Measurements from ENCODE around the gene LTB. TPM values are rescaled to one million over a fixed set of nuclear protein-coding genes. Genes with fewer than 3 reads are reported as not detected.
"Not testable (repeated sequence)": the region's sequence is repeated elsewhere in the genome, so short reads cannot be mapped to it uniquely, and the experiment has no call there.

Gene LTB
- total and polyA plus RNA-seq, 2 donors (not counting 3 experiments of a cell fraction or from before 2014, with no cell fraction given), result 1.2 to 2.1 TPM

- dilution Hi-C loops (cut with MboI; ENCODE audit: extremely low pct_ligation_motif_present, low sequenced_read_pairs) (no loop called here), intact Hi-C loops (cut with micrococcal nuclease) (no loop called here)
- no peaks in the 10 kb centered on the region for H3K9me1 ChIP-seq (replicated peaks; ENCODE audit: control insufficient read depth, extremely low read depth, insufficient read depth, low read length)
- no peak for TF ChIP-seq FOS (IDR thresholded peaks at IDR 0.05; ENCODE audit: borderline replicate concordance, insufficient read depth, low read length)
- no peak for TF ChIP-seq JUN (IDR thresholded peaks at IDR 0.05; ENCODE audit: borderline replicate concordance, insufficient read depth, insufficient read length, low read depth)
- no peak for TF ChIP-seq MAX (IDR thresholded peaks at IDR 0.05; ENCODE audit: insufficient read depth, insufficient read length)
- TF ChIP-seq POLR2AphosphoS5 (IDR thresholded peaks at IDR 0.05; ENCODE audit: insufficient read depth, low read depth, low read length), result no peak
- no peak for TF ChIP-seq EZH2 (IDR thresholded peaks at IDR 0.05; ENCODE audit: borderline replicate concordance, low read depth, low read length, severe bottlenecking)
- TF ChIP-seq POLR2A (IDR thresholded peaks at IDR 0.05; ENCODE audit: low read depth, low read length), result no peak
- no peak for TF ChIP-seq MYC (IDR thresholded peaks at IDR 0.05; ENCODE audit: low read depth, low read length)
- TF ChIP-seq GATA2 (IDR thresholded peaks at IDR 0.05; ENCODE audit: insufficient read depth, insufficient read length, low read depth, low read length), result no peak
- no peak for TF ChIP-seq CTCF (IDR thresholded peaks at IDR 0.05; ENCODE audit: extremely low read depth in 1 of 2, insufficient read depth in 1 of 2, low read depth in 1 of 2, low read length in 2 of 2)
- DNase-seq (ENCODE audit: low read depth, low spot score) (no peak), FAIRE-seq (no peak)
- H4K20me1 ChIP-seq (replicated peaks; ENCODE audit: control insufficient read depth, extremely low read depth, insufficient read depth, low read length), result no peaks in the 10 kb centered on the region
- no peaks in the 10 kb centered on the region for H3K36me3 ChIP-seq (ENCODE audit: control insufficient read depth in 2 of 2, extremely low read depth in 1 of 2, insufficient read depth in 2 of 2, low read length in 2 of 2)
- BruUV-seq (replicated peaks), result no TSS peak
- no peaks in the 10 kb centered on the region for H3K27me3 ChIP-seq (ENCODE audit: control insufficient read depth in 2 of 2, insufficient read depth in 2 of 2, low read length in 2 of 2)
- ChIA-PET POLR2A (no interaction called here), CTCF (interaction anchor here (8.3 to 32.6 kb wide), 2 partner anchors 11 to 36 kb away, joined by 286 to 1517 read pairs; partner anchors contain the start of genes ATP6V1G2, DDX39B, LST1 and LTB)
- no peak overlapping the region for H2AFZ ChIP-seq (ENCODE audit: low read depth, low read length)
- no peaks in the 10 kb centered on the region for H3K9me3 ChIP-seq (replicated peaks; ENCODE audit: control insufficient read depth, insufficient read depth, low read length)
- no peaks in the 10 kb centered on the region for H3K79me2 ChIP-seq (ENCODE audit: control insufficient read depth, insufficient read depth, low read length)
- no peaks in the 10 kb centered on the region for H3K4me1 ChIP-seq (ENCODE audit: control insufficient read depth, extremely low read depth, insufficient read depth, low read length)
- H3K27ac ChIP-seq (ENCODE audit: insufficient read depth, low read depth, low read length), result no peak overlapping the region
- no peak overlapping the region for H3K4me2 ChIP-seq (ENCODE audit: insufficient read depth, low read length)
- no peak overlapping the region for H3K9ac ChIP-seq (replicated peaks; ENCODE audit: extremely low read depth, insufficient read depth, low read length)
- H3K4me3 ChIP-seq (replicated peaks in 1 of 3; ENCODE audit: insufficient read depth in 1 of 3, low read depth in 1 of 3, low read length in 3 of 3), result no peak overlapping the region
Observed at GRCh38 chr6:31592396-31592771, 10.2 kb upstream of the LTB start.

- CTCF ChIA-PET, result interaction anchor here (2.3 to 32.6 kb wide), 2 partner anchors 10 to 34 kb away, joined by 12 to 1517 read pairs; partner anchors contain the start of genes ATP6V1G2, DDX39B and NFKBIL1
Observed at GRCh38 chr6:31590691-31591090, 8.5 kb upstream of the LTB start.

More at GRCh38 chr6:31590691-31591090, 8.5 kb upstream of the LTB start:
- H4K20me1 ChIP-seq (replicated peaks; ENCODE audit: control insufficient read depth, extremely low read depth, insufficient read depth, low read length); H3K9me1 ChIP-seq (replicated peaks; ENCODE audit: control insufficient read depth, extremely low read depth, insufficient read depth, low read length); dilution Hi-C loops (cut with MboI; ENCODE audit: extremely low pct_ligation_motif_present, low sequenced_read_pairs); FAIRE-seq; POLR2A ChIA-PET; H3K4me2 ChIP-seq (ENCODE audit: insufficient read depth, low read length); H3K27me3 ChIP-seq (ENCODE audit: control insufficient read depth in 2 of 2, insufficient read depth in 2 of 2, low read length in 2 of 2); H3K27ac ChIP-seq (ENCODE audit: insufficient read depth, low read depth, low read length); H3K36me3 ChIP-seq (ENCODE audit: control insufficient read depth in 2 of 2, extremely low read depth in 1 of 2, insufficient read depth in 2 of 2, low read length in 2 of 2); H3K9ac ChIP-seq (replicated peaks; ENCODE audit: extremely low read depth, insufficient read depth, low read length); H3K4me3 ChIP-seq (replicated peaks in 1 of 3; ENCODE audit: insufficient read depth in 1 of 3, low read depth in 1 of 3, low read length in 3 of 3); intact Hi-C loops (cut with micrococcal nuclease); BruUV-seq (replicated peaks); H3K4me1 ChIP-seq (ENCODE audit: control insufficient read depth, extremely low read depth, insufficient read depth, low read length); H2AFZ ChIP-seq (ENCODE audit: low read depth, low read length); H3K79me2 ChIP-seq (ENCODE audit: control insufficient read depth, insufficient read depth, low read length); DNase-seq (ENCODE audit: low read depth, low spot score); H3K9me3 ChIP-seq (replicated peaks; ENCODE audit: control insufficient read depth, insufficient read depth, low read length): not testable (repeated sequence)
